ENCODE measurements around the gene PTPRA. TPM values are rescaled to one million over a fixed set of nuclear protein-coding genes. Genes with fewer than 3 reads are reported as not detected.
A peak's percentile ranks its signal among the peaks of the same experiment; 100 is the strongest.

Gene PTPRA
- total and polyA plus RNA-seq, 2 donors (not counting 1 experiment from before 2014, with no cell fraction given), result 32.1 to 64.2 TPM

DNA sequence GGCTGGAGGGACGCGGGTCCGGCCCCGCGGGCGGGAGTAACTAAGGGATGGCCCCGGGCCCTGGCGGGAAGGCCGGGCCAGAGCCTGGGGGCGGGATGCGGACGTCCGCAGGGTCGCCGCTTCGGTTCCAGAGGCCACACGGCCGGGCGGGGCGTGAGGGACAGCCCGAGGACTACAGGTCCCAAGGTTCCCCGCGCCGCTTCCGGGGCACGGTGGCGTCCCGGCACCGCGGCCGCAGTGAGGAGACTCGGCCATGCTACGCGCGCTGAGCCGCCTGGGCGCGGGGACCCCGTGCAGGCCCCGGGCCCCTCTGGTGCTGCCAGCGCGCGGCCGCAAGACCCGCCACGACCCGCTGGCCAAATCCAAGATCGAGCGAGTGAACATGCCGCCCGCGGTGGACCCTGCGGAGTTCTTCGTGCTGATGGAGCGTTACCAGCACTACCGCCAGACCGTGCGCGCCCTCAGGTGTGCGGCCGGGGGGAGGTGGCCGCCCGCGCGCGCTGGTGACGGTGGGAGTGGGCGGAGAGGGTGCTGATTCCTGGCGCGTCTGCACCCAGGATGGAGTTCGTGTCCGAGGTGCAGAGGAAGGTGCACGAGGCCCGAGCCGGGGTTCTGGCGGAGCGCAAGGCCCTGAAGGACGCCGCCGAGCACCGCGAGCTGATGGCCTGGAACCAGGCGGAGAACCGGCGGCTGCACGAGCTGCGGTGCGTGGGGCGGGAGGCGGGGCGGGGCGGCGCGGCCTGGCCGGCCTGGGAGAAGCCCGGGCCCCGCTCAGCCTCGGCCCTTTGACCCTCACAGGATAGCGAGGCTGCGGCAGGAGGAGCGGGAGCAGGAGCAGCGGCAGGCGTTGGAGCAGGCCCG is 172.8 kb downstream of the PTPRA start, which contains the start of gene MRPS26:
Gene MRPS26 (plus strand): TSS at position 237 of the 861 bp plus-strand sequence. CDS start 17 bp downstream, at position 254.
- peak within 1 kb of the TSS; percentile 85 for H3K9ac ChIP-seq (ENCODE audit: low read length)
- H3K27ac Mint-ChIP-seq, result peak within 1 kb of the TSS; percentile 97
- H3K9me3 Mint-ChIP-seq (ENCODE audit: insufficient read depth), result no peaks in the 10 kb centered on the region
- H4K20me1 ChIP-seq (ENCODE audit: control insufficient read depth, insufficient read depth, low read length, poor library complexity, severe bottlenecking), result peaks cover 20% of the 10 kb centered on the region
- H3K9me3 ChIP-seq (ENCODE audit: control extremely low read depth in 1 of 3, control insufficient read depth in 2 of 3, insufficient read depth in 1 of 3, low read length in 2 of 3), result no peaks in the 10 kb centered on the region
- TF ChIP-seq CTCF (IDR thresholded peaks at IDR 0.05) (no peak), EZH2 (IDR thresholded peaks at IDR 0.05; ENCODE audit: borderline replicate concordance, insufficient read depth, low read depth, low read length, poor library complexity, severe bottlenecking) (no peak)
- intact Hi-C loops (cut with micrococcal nuclease), result loop anchor here (1.0 to 10.0 kb wide), 8 partner anchors 26 to 721 kb away; partner anchors contain the start of genes ADISSP, ATRN, DDRGK1 and LZTS3
- H3K4me2 ChIP-seq (replicated peaks; ENCODE audit: low read depth, low read length, poor library complexity, severe bottlenecking), result peak within 1 kb of the TSS; percentile 93
- H3K27me3 Mint-ChIP-seq, result no peaks in the 10 kb centered on the region
- DNase-seq (peak; percentile 89), ATAC-seq (ENCODE audit: low read depth) (peak; percentile 90)
- WGBS (ENCODE audit: insufficient coverage), result under 1% methylated on average over 104 of the region's 104 CpGs
- H3K79me2 ChIP-seq (ENCODE audit: control insufficient read depth, insufficient read depth, low read length), result peaks cover 17% of the 10 kb centered on the region
- peaks cover 11 to 17% of the 10 kb centered on the region in 2 donors for H3K4me1 ChIP-seq (ENCODE audit: control insufficient read depth in 2 of 2, insufficient read depth in 2 of 2, low read length in 2 of 2)
- H3K4me1 Mint-ChIP-seq, result peaks cover 15% of the 10 kb centered on the region
- peaks cover 0 to 19% of the 10 kb centered on the region in 2 experiments for H3K36me3 ChIP-seq (replicated peaks in 1 of 2; ENCODE audit: control extremely low read depth in 1 of 2, control insufficient read depth in 1 of 2, extremely low read depth in 1 of 2, insufficient read depth in 2 of 2, low read length in 1 of 2)
- ChIA-PET POLR2A (interaction anchor here (0.6 to 1.4 kb wide), 6 partner anchors 8 to 397 kb away, joined by 3 to 5 read pairs (median 4); partner anchors contain the start of genes NOP56, PCED1A and VPS16), CTCF (interaction anchor here (1.0 kb wide), 1 partner anchor 8 kb away, joined by 3 read pairs; no protein-coding TSS in a partner anchor)
- peak within 1 kb of the TSS; percentile 95 for H3K4me3 Mint-ChIP-seq
- peak within 1 kb of the TSS; percentile 91 for H2AFZ ChIP-seq (ENCODE audit: insufficient read depth, low read depth, low read length, poor library complexity, severe bottlenecking)
- H3K27ac ChIP-seq (ENCODE audit: low read length in 2 of 2), result peak within 1 kb of the TSS; percentile 63 to 88
- H3K27me3 ChIP-seq (replicated peaks in 1 of 4; ENCODE audit: control extremely low read depth in 1 of 4, control insufficient read depth in 3 of 4, insufficient read depth in 4 of 4, low read length in 3 of 4), result no peaks in the 10 kb centered on the region
- H3K4me3 ChIP-seq (ENCODE audit: control extremely low read depth in 1 of 5, extremely low read depth in 1 of 5, insufficient read depth in 1 of 5, low read depth in 2 of 5, low read length in 4 of 5), result peak within 1 kb of the TSS; percentile 3 to 89 (median 82)
